B cell (primary cell): ENCODE data around the gene THEMIS.

ENCODE experiments used
- CTCF ChIP-seq: fragments of 200-600 bp; IDR thresholded peaks from one replicate; pipeline ENCODE4 v1.8.0; 2022; ENCODE audit warnings: antibody characterized with exemption, mild to moderate bottlenecking
- EZH2 ChIP-seq: IDR thresholded peaks from 2 replicates; pipeline ENCODE4 v1.6.1; 2012; ENCODE audit warnings: borderline replicate concordance, low read depth, mild to moderate bottlenecking, moderate library complexity, low read length; ENCODE audit not compliant: insufficient read depth, poor library complexity, severe bottlenecking

GRCh38 chr6:127851197-127851596 lies 49.7 kb downstream of the THEMIS start:
- TF ChIP-seq EZH2 (no peak), CTCF (no peak)
